Measurements from ENCODE around the gene CADPS2. TPM values are rescaled to one million over a fixed set of nuclear protein-coding genes. Genes with fewer than 3 reads are reported as not detected.

The CADPS2 gene
- total RNA-seq, 2 donors from 2014 or later: not detected

DNA sequence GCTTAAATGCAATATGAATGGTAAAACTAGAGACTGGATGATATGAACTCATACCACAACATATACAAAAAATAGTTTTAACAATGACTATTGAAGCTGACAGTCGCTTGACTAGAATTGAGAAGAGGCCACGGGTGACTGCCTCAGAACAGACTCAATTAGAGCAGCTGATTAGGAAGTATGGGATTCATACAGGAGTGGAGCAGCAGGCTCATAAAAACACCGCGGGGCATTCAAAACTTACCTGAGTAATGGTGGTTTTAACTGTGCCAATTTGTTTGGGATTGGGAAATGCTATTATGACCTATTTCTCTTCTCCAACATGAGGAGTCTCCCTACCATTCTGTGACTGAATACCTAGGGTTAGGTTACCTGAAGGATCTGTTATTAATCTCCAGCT is 2.1 kb downstream of the CADPS2 start:
- Mint-ChIP-seq H3K4me3 (no peak overlapping the region), H3K36me3 (ENCODE audit: low read depth) (no peaks in the 10 kb centered on the region), H3K27ac (no peak overlapping the region), H3K4me1 (no peaks in the 10 kb centered on the region), H3K27me3 (peaks cover 44% of the 10 kb centered on the region)
- H3K9me3 ChIP-seq (ENCODE audit: control insufficient read depth, low read length, poor library complexity, severe bottlenecking): no peaks in the 10 kb centered on the region
- ATAC-seq (no peak), DNase-seq (no peak)

DNA sequence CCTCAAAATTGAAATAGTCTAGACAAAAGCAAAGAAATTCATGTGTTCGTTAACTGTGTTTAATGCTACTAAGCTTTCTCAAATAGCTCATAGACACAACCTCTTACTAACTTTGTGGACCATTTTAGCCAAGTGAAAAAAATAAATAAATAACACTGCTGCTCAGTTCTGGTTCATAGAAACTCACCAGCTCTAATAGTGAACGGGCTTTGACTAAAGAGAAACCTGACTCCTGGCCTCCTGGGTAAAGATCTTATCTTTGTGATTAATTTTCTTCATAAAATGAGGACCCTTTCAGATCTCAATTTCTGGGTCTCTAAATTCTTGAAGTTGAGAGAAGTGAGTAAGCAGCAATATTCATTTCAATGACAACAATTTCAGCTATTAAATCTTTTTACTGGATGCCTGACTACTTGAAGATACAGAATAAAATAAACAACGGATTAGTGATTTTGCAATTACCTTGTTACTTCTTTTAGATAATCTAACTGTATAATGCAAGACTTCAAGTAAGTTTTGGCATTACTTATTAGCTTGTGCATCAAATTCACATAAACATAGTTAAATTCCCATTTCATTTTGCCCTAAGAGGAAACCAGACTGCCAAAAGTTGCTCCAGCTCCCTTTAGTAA is 3.1 kb downstream of the CADPS2 start:
- no peak for ATAC-seq
- H3K9me3 ChIP-seq (ENCODE audit: control insufficient read depth, low read length, poor library complexity, severe bottlenecking): no peaks in the 10 kb centered on the region
- H3K36me3 Mint-ChIP-seq (ENCODE audit: low read depth): no peaks in the 10 kb centered on the region
- H3K27ac Mint-ChIP-seq: no peak overlapping the region
- no peaks in the 10 kb centered on the region for H3K4me1 Mint-ChIP-seq
- no peak overlapping the region for H3K4me3 Mint-ChIP-seq
- peaks cover 40% of the 10 kb centered on the region for H3K27me3 Mint-ChIP-seq
- no peak for DNase-seq

DNA sequence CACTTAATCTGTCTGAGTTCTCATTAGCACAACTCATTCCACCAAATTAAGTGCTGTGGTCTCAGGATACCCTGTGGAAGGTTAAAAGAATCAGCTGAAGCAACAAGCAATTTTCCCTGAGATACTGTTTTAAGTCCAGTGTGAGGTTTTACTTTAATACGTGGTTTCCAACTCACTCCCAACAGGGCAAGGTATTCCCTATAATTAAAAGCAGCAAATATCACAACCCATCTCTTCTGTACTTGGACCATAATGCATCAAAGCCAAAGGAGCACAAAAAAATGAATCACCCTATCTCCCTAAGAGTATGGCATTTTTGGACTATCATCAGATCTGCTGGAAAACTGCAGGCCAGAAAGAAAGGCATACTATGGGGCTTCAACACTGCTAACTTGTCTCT is 4.9 kb downstream of the CADPS2 start:
- no peak overlapping the region for H3K27ac Mint-ChIP-seq
- no peaks in the 10 kb centered on the region for H3K4me1 Mint-ChIP-seq
- H3K9me3 ChIP-seq (ENCODE audit: control insufficient read depth, low read length, poor library complexity, severe bottlenecking): no peaks in the 10 kb centered on the region
- ATAC-seq: no peak
- no peaks in the 10 kb centered on the region for H3K36me3 Mint-ChIP-seq (ENCODE audit: low read depth)
- peaks cover 28% of the 10 kb centered on the region for H3K27me3 Mint-ChIP-seq
- no peak overlapping the region for H3K4me3 Mint-ChIP-seq
- no peak for DNase-seq

DNA sequence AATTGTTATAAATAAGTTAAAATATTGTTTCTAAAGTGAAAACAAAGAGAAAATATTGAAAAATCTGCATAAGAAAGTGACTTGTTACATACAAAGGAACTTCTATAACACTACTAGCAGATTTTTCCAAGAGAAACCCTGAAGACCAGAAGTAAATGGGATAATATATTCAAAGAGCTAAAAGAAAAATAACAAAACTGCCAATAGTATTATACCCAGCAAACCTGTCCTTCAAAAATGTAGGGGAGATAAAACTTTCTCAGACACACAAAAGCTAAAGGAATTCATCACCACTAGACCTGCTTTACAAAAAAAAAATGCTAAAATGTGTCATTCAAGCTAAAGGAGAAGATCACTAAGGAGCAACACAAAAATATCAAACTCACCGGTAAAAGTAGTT is 17.0 kb downstream of the CADPS2 start:
- DNase-seq: no peak
- Mint-ChIP-seq H3K4me1 (no peaks in the 10 kb centered on the region), H3K36me3 (ENCODE audit: low read depth) (no peaks in the 10 kb centered on the region), H3K27me3 (no peaks in the 10 kb centered on the region), H3K27ac (no peak overlapping the region), H3K4me3 (no peak overlapping the region)
- H3K9me3 ChIP-seq (ENCODE audit: control insufficient read depth, low read length, poor library complexity, severe bottlenecking): no peaks in the 10 kb centered on the region
- ATAC-seq: no peak

DNA sequence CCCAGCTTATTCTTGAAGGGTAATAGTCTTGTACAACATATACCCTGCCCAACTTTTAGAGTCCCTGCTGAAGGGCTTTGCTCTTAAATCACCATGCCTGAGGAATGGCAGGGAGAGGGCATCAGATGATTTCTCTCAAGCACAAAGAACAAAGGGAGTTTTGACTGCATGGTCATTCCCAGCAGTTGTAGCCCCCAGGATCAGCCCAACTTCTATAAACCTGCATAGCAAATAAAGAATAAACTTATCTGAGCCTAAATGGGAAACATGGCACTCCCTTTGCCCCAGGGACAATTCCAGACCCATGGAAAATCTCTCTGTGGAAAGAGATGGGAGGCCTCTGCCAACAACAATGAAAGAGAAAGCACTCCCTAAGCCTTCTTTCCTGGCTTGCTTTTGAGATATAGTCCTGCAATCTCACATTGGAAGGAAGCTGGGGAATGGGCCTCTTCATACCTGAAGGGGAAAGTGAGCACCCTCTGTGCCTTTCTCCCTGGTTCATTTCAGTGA is 18.7 kb downstream of the CADPS2 start:
- H3K36me3 Mint-ChIP-seq (ENCODE audit: low read depth): no peaks in the 10 kb centered on the region
- H3K4me3 Mint-ChIP-seq: no peak overlapping the region
- DNase-seq (no peak), ATAC-seq (no peak)
- H3K4me1 Mint-ChIP-seq: no peaks in the 10 kb centered on the region
- no peaks in the 10 kb centered on the region for H3K9me3 ChIP-seq (ENCODE audit: control insufficient read depth, low read length, poor library complexity, severe bottlenecking)
- no peak overlapping the region for H3K27ac Mint-ChIP-seq
- H3K27me3 Mint-ChIP-seq: no peaks in the 10 kb centered on the region

DNA sequence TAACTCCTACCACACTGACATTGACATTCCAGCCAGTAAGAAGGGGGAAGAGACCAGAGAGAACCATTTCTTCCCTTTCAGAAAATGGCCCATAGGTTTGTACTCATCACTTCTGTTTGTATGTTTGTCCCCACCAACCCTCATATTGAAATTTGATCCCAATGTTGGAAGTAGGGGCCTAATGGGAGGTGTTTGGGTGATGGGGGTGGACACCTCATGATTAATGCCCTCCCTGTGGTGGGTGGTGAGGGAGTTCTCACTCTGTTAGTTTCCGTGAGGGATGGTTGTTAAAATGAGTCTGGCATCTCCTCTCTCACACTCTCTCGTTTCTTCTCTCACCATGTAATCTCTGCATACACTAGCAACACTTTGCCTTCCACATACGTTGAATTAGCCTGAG is 21.4 kb downstream of the CADPS2 start:
- H3K9me3 ChIP-seq (ENCODE audit: control insufficient read depth, low read length, poor library complexity, severe bottlenecking): no peaks in the 10 kb centered on the region
- no peak for ATAC-seq
- Mint-ChIP-seq H3K4me1 (no peaks in the 10 kb centered on the region), H3K4me3 (no peak overlapping the region), H3K27me3 (no peaks in the 10 kb centered on the region), H3K36me3 (ENCODE audit: low read depth) (no peaks in the 10 kb centered on the region), H3K27ac (no peak overlapping the region)
- DNase-seq: no peak

DNA sequence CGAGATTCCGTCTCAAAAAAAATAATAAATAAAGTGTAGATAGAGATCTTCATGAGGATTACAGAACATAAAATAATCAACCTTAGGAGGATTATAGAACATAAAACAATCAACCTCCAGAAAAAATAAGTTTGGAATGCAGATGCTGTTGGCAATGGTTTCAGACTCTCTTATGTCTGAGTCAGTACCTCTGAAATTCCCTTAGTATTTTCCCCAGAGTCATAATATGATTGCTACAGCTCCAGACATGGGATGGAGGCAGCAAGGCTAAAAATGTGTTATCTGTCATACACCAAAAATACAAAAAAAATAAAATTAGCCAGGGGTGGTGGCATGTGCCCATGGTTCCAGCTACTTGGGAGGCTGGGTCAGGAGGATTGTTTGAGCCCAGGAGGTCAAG is 22.2 kb downstream of the CADPS2 start:
- no peaks in the 10 kb centered on the region for H3K9me3 ChIP-seq (ENCODE audit: control insufficient read depth, low read length, poor library complexity, severe bottlenecking)
- no peaks in the 10 kb centered on the region for H3K36me3 Mint-ChIP-seq (ENCODE audit: low read depth)
- no peak overlapping the region for H3K4me3 Mint-ChIP-seq
- no peaks in the 10 kb centered on the region for H3K27me3 Mint-ChIP-seq
- DNase-seq (no peak), ATAC-seq (no peak)
- no peak overlapping the region for H3K27ac Mint-ChIP-seq
- no peaks in the 10 kb centered on the region for H3K4me1 Mint-ChIP-seq

DNA sequence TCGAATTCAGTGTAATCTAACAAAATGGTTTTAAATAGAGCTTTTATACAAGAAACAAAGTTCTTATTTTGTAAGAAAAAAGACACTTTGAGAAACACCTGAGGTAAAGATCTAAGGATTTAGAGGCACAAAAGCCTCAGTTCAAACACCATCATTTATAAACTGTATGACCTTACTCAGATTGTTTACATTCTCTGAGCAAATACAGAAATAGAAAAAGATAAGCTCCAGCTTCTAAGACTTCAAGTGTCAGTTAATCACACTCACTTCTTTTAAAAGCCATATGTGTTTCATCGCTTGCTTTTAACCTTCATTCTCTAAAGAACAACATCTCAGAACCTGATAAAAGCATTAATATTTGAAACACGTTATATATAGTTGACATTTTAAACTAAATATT is 27.9 kb downstream of the CADPS2 start:
- DNase-seq (no peak), ATAC-seq (no peak)
- no peak overlapping the region for H3K27ac Mint-ChIP-seq
- H3K9me3 ChIP-seq (ENCODE audit: control insufficient read depth, low read length, poor library complexity, severe bottlenecking): no peaks in the 10 kb centered on the region
- no peaks in the 10 kb centered on the region for H3K4me1 Mint-ChIP-seq
- H3K4me3 Mint-ChIP-seq: no peak overlapping the region
- H3K27me3 Mint-ChIP-seq: no peaks in the 10 kb centered on the region
- H3K36me3 Mint-ChIP-seq (ENCODE audit: low read depth): no peaks in the 10 kb centered on the region

DNA sequence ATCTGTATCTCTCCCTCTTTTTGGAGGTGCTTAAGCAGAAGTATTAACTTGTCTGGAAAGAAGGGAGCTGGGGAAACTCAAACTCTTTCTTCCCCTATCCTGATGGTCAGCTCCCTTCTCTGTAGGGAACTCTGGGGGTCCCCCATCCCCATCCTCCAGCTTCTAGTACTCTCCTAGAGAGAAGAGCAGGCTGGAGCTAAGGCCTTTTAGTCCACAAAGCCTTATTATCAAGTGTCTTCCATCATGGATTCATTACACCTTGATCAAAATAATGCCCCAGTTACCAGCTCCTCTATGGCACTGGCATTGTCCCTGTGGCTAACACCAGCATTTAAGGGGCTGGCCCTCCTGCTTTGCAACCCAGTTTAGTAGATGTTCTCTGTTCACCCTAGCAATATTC is 35.7 kb downstream of the CADPS2 start:
- H3K27ac Mint-ChIP-seq: no peak overlapping the region
- DNase-seq: no peak
- H3K4me3 Mint-ChIP-seq: no peak overlapping the region
- no peaks in the 10 kb centered on the region for H3K27me3 Mint-ChIP-seq
- ATAC-seq: no peak
- H3K4me1 Mint-ChIP-seq: no peaks in the 10 kb centered on the region
- H3K36me3 Mint-ChIP-seq (ENCODE audit: low read depth): no peaks in the 10 kb centered on the region
- H3K9me3 ChIP-seq (ENCODE audit: control insufficient read depth, low read length, poor library complexity, severe bottlenecking): no peaks in the 10 kb centered on the region

DNA sequence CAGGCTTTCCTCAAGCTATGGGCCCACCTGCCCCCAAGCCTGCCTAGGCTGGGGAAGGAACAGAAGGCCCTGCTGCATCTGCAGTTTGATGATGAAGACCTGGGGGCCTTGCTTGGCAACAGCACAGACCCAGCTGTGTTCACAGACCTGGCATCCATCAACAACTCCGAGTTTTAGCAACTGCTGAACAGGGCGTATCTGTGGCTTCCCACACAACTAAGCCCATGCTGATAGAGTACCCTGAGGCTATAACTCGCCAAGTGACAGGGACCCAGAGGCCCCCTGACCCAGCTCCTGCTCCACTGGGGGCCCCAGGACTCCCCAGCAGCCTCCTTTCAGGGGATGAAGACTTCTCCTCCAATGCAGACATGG is 36.3 kb downstream of the CADPS2 start:
- Mint-ChIP-seq H3K4me1 (no peaks in the 10 kb centered on the region), H3K36me3 (ENCODE audit: low read depth) (no peaks in the 10 kb centered on the region), H3K27ac (no peak overlapping the region), H3K27me3 (no peaks in the 10 kb centered on the region), H3K4me3 (no peak overlapping the region)
- H3K9me3 ChIP-seq (ENCODE audit: control insufficient read depth, low read length, poor library complexity, severe bottlenecking): no peaks in the 10 kb centered on the region
- DNase-seq: no peak
- no peak for ATAC-seq

DNA sequence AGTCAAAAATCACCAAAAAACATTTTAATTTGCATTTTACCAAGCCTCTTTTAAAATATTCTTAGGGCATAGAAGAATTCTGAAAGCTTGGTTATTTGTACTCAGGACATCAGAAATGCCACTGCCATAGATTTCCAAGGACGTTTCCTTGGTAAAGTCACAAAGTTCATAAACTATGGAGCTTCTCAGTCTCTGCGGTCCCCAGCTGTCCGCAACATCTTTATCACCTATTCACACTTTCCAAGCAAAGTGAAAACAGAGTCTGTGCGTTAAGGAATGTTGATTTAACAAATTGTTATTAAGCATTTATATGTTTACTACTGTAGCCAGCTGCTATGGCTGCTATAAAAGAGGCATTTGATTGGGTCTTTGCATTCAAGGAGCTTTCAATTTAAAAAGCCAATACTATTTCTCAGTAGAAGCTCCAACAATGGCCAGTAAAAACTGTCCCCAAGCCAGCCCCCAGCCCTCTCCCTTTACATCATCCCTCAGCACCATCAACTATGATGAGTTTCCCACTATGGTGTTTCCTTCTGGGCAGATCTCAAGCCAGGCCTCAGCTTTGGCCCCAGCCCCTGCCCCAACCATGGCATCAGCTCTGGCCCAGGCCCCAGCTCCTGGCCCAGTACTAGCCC is 36.8 kb downstream of the CADPS2 start:
- no peaks in the 10 kb centered on the region for H3K9me3 ChIP-seq (ENCODE audit: control insufficient read depth, low read length, poor library complexity, severe bottlenecking)
- Mint-ChIP-seq H3K36me3 (ENCODE audit: low read depth) (no peaks in the 10 kb centered on the region), H3K4me1 (no peaks in the 10 kb centered on the region), H3K4me3 (no peak overlapping the region), H3K27ac (no peak overlapping the region), H3K27me3 (no peaks in the 10 kb centered on the region)
- DNase-seq (no peak), ATAC-seq (no peak)

DNA sequence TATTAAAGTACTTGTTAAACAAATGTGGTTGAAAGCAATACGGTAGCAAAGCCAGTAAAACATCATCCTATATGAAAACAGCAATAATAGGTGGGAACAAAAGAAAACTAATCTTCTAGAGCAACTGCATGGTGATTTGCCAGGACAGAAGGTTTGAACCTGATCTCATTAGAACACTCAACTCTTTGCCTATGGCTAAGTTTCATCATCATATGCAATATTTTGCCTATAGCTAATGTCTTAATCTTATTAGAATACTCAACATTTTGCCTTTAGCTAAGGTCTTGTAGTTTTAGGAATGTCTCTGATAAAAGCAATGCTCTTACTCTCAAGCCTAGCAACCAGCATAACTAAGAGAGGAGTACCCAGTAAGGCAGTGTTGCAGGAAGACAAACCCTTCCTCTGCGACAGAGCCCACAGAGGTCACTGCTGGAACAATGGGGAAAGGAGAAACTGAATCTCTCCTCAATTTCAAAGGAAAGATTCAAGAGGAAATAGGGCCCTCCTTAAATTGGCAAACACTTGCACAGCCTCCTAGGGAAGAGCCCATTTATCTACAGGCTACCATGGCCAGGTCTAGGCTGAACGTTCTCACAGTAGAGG is 38.3 kb downstream of the CADPS2 start:
- Mint-ChIP-seq H3K27me3 (no peaks in the 10 kb centered on the region), H3K27ac (no peak overlapping the region), H3K4me3 (no peak overlapping the region), H3K36me3 (ENCODE audit: low read depth) (no peaks in the 10 kb centered on the region), H3K4me1 (no peaks in the 10 kb centered on the region)
- DNase-seq: no peak
- no peaks in the 10 kb centered on the region for H3K9me3 ChIP-seq (ENCODE audit: control insufficient read depth, low read length, poor library complexity, severe bottlenecking)
- ATAC-seq: no peak

DNA sequence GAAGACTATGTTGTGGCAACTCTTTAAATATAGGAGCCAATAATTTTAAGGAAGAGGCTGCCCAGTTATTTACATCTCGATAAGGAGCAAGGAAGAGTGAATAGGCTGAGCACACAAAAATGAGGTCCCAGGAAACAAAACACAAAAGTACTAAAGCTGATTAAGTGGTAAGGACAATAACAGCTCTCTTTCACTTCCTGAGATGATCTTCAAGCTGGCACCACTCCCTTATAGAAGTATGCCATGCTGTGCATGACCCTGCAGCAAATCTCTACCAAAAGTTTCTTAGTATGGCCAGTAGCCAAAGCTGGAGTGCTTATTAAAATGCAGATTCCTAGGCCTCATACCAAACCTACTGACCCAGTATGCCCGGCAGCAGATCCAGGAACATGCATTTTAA is 39.7 kb downstream of the CADPS2 start:
- Mint-ChIP-seq H3K36me3 (ENCODE audit: low read depth) (no peaks in the 10 kb centered on the region), H3K27me3 (no peaks in the 10 kb centered on the region), H3K4me1 (no peaks in the 10 kb centered on the region), H3K27ac (no peak overlapping the region), H3K4me3 (no peak overlapping the region)
- no peaks in the 10 kb centered on the region for H3K9me3 ChIP-seq (ENCODE audit: control insufficient read depth, low read length, poor library complexity, severe bottlenecking)
- no peak for ATAC-seq
- no peak for DNase-seq

DNA sequence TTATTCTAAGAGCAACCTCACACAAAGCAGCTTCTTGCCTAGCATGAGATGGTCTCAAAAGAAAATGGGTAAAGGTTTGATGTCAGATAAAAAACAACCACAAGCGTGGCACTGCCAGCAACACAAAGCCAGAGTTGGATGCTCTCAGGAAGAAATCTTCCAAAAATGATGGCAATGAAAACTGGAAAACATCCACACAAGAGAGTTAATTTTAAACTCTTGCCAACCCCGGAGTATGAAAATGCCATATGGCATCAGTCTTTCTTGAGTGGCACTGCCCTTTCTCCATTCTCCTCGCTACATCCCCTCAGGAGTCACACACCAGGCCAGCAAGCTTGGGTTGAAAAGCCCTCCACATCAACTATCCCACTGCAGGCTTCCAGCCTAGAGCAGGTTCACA is 41.0 kb downstream of the CADPS2 start:
- ATAC-seq (no peak), DNase-seq (no peak)
- H3K27me3 Mint-ChIP-seq: no peaks in the 10 kb centered on the region
- no peaks in the 10 kb centered on the region for H3K4me1 Mint-ChIP-seq
- H3K4me3 Mint-ChIP-seq: no peak overlapping the region
- H3K9me3 ChIP-seq (ENCODE audit: control insufficient read depth, low read length, poor library complexity, severe bottlenecking): no peaks in the 10 kb centered on the region
- H3K27ac Mint-ChIP-seq: no peak overlapping the region
- no peaks in the 10 kb centered on the region for H3K36me3 Mint-ChIP-seq (ENCODE audit: low read depth)
